SK-N-SH treated with all-trans-retinoic acid at 6 μM for 48 hours (cell line): ENCODE results near the gene REM2.

Experiments
- ATAC-seq: fragments of 200-7000 bp; cut with Tn5 transposase; 3 replicates; pipeline ENCODE4 v1.9.1; 2020; ENCODE audit warnings: mild to moderate bottlenecking, moderate library complexity
- ARNTL ChIP-seq: fragments of 450-650 bp; formaldehyde crosslinking; IDR thresholded peaks from 2 replicates; pipeline ENCODE4 v1.5.0; 2020; ENCODE audit warnings: low read depth, mild to moderate bottlenecking, moderate library complexity, borderline replicate concordance
- BACH2 ChIP-seq: fragments of 250-450 bp; sonication (Bioruptor Pico); IDR thresholded peaks from 2 replicates; pipeline ENCODE4 v1.9.0; 2021; ENCODE audit warnings: mild to moderate bottlenecking, borderline replicate concordance
- CREB5 ChIP-seq: fragments of 250-450 bp; sonication (Bioruptor Pico); IDR thresholded peaks from 2 replicates; pipeline ENCODE4 v1.5.1; 2020; ENCODE audit warnings: low read depth, mild to moderate bottlenecking, moderate library complexity
- CSRNP3 ChIP-seq: fragments of 250-450 bp; sonication (Bioruptor Pico); IDR thresholded peaks from 2 replicates; pipeline ENCODE4 v1.5.1; 2021; ENCODE audit warnings: mild to moderate bottlenecking, moderate library complexity
- ESRRG ChIP-seq: fragments of 250-450 bp; sonication (Bioruptor Pico); IDR thresholded peaks from 2 replicates; pipeline ENCODE4 v1.6.1; 2021; ENCODE audit warnings: mild to moderate bottlenecking
- GLIS3 ChIP-seq: fragments of 250-450 bp; sonication (Bioruptor Pico); IDR thresholded peaks from 2 replicates; pipeline ENCODE4 v1.5.0; 2020; ENCODE audit warnings: mild to moderate bottlenecking, moderate library complexity
- OSR1 ChIP-seq: fragments of 250-450 bp; sonication (Bioruptor Pico); IDR thresholded peaks from 2 replicates; pipeline ENCODE4 v1.8.0; 2022; ENCODE audit warnings: moderate library complexity, mild to moderate bottlenecking, inconsistent platforms
- PATZ1 ChIP-seq: fragments of 250-450 bp; sonication (Bioruptor Pico); IDR thresholded peaks from 2 replicates; pipeline ENCODE4 v1.8.0; 2020; ENCODE audit warnings: mild to moderate bottlenecking, moderate library complexity, borderline replicate concordance
- POU6F1 ChIP-seq: fragments of 250-450 bp; sonication (Bioruptor Pico); IDR thresholded peaks from 2 replicates; pipeline ENCODE4 v1.8.0; 2021; ENCODE audit warnings: low read depth, mild to moderate bottlenecking, moderate library complexity, borderline replicate concordance
- PPARA ChIP-seq: fragments of 250-450 bp; sonication (Bioruptor Pico); IDR thresholded peaks from 2 replicates; pipeline ENCODE4 v1.5.0; 2020; ENCODE audit warnings: mild to moderate bottlenecking, borderline replicate concordance
- RARB ChIP-seq: fragments of 250-450 bp; sonication (Bioruptor Pico); IDR thresholded peaks from 2 replicates; pipeline ENCODE4 v1.8.0; 2021; ENCODE audit warnings: mild to moderate bottlenecking, moderate library complexity
- SNAI2 ChIP-seq: fragments of 250-450 bp; sonication (Bioruptor Pico); IDR thresholded peaks from 2 replicates; pipeline ENCODE4 v1.5.0; 2020; ENCODE audit warnings: mild to moderate bottlenecking, moderate library complexity
- TCF4 ChIP-seq: fragments of 250-450 bp; sonication (Bioruptor Pico); IDR thresholded peaks from 2 replicates; pipeline ENCODE4 v1.8.0; 2021; ENCODE audit warnings: mild to moderate bottlenecking, moderate library complexity, borderline replicate concordance
- TOX ChIP-seq: fragments of 250-450 bp; sonication (Bioruptor Pico); IDR thresholded peaks from 2 replicates; pipeline ENCODE4 v1.8.0; 2021; ENCODE audit warnings: mild to moderate bottlenecking, moderate library complexity, borderline replicate concordance
- TSHZ2 ChIP-seq: fragments of 250-450 bp; sonication (Bioruptor Pico); IDR thresholded peaks from 2 replicates; pipeline ENCODE4 v1.5.0; 2020; ENCODE audit warnings: mild to moderate bottlenecking, moderate library complexity
- ZC3H10 ChIP-seq: fragments of 250-450 bp; sonication (Bioruptor Pico); IDR thresholded peaks from 2 replicates; pipeline ENCODE4 v1.5.1; 2021; ENCODE audit warnings: mild to moderate bottlenecking, moderate library complexity
- ZFP3 ChIP-seq: fragments of 250-450 bp; sonication (Bioruptor Pico); IDR thresholded peaks from 2 replicates; pipeline ENCODE4 v1.5.0; 2020; ENCODE audit warnings: mild to moderate bottlenecking, moderate library complexity
- ZFP30 ChIP-seq: fragments of 450-650 bp; formaldehyde crosslinking; IDR thresholded peaks from 2 replicates; pipeline ENCODE4 v1.5.0; 2022; ENCODE audit warnings: mild to moderate bottlenecking, moderate library complexity
- ZNF70 ChIP-seq: fragments of 450-650 bp; formaldehyde crosslinking; IDR thresholded peaks from 2 replicates; pipeline ENCODE4 v1.5.0; 2020; ENCODE audit warnings: mild to moderate bottlenecking, moderate library complexity
- ZNF8 ChIP-seq: fragments of 450-650 bp; formaldehyde crosslinking; IDR thresholded peaks from 2 replicates; pipeline ENCODE4 v1.5.0; 2020; ENCODE audit warnings: mild to moderate bottlenecking, moderate library complexity

REM2 gene

GRCh38 chr14:22843123-22843925, 39.7 kb upstream of the REM2 start:
- ATAC-seq: no peak
- no peak for TF ChIP-seq PPARA
- no peak for TF ChIP-seq ZFP30 (CRISPR knock-in tag)
- no peak for TF ChIP-seq SNAI2
- TF ChIP-seq ZC3H10: no peak
- no peak for TF ChIP-seq RARB (CRISPR knock-in tag)
- no peak for TF ChIP-seq TSHZ2 (CRISPR knock-in tag)
- TF ChIP-seq ZFP3 (CRISPR knock-in tag): no peak
- TF ChIP-seq CSRNP3 (CRISPR knock-in tag): no peak
- no peak for TF ChIP-seq TCF4
- no peak for TF ChIP-seq OSR1 (CRISPR knock-in tag)
- TF ChIP-seq ZNF8 (CRISPR knock-in tag): no peak
- no peak for TF ChIP-seq ZNF70 (CRISPR knock-in tag)
- no peak for TF ChIP-seq GLIS3 (CRISPR knock-in tag)
- TF ChIP-seq TOX (CRISPR knock-in tag): no peak
- TF ChIP-seq PATZ1 (CRISPR knock-in tag): no peak
- no peak for TF ChIP-seq BACH2
- TF ChIP-seq POU6F1 (CRISPR knock-in tag): no peak
- no peak for TF ChIP-seq CREB5 (CRISPR knock-in tag)
- TF ChIP-seq ARNTL (CRISPR knock-in tag): no peak

- TF ChIP-seq ARNTL (CRISPR knock-in tag) (no peak), GLIS3 (CRISPR knock-in tag) (no peak), CSRNP3 (CRISPR knock-in tag) (no peak), ESRRG (CRISPR knock-in tag) (no peak), ZC3H10 (no peak), RARB (CRISPR knock-in tag) (no peak), BACH2 (no peak), ZFP3 (CRISPR knock-in tag) (no peak), TSHZ2 (CRISPR knock-in tag) (no peak), ZNF70 (CRISPR knock-in tag) (no peak)
- ATAC-seq: no peak
Measured at GRCh38 chr14:22844221-22845102, 38.6 kb upstream of the REM2 start.
